Measurements from ENCODE around the gene ZNF385C.
A peak's percentile ranks its signal among the peaks of the same experiment; 100 is the strongest.

ZNF385C gene

DNA sequence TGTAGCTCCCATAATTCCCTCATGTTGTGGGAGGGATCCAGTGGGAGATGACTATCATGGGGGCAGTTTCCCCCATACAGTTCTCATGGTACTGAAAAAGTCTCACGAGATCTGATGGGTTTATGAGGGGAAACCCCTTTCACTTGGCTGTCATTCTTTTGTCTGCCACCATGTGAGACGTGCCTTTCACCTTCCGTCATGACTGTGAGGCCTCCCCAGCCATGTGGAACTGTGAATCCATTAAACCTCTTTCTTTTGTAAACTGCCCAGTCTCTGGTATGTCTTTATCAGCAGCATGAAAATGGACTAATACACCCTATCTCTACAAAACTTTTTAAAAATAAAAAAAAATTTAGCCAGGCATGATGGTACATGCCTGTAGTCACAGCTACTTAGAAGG, 41.6 kb downstream of the ZNF385C start:
- peaks cover 33% of the 10 kb centered on the region for H3K27me3 Mint-ChIP-seq
- H3K4me1 Mint-ChIP-seq = peaks cover 6% of the 10 kb centered on the region
- no peak overlapping the region for H3K4me3 Mint-ChIP-seq
- H3K36me3 Mint-ChIP-seq = no peaks in the 10 kb centered on the region
- ATAC-seq = no peak
- H3K27ac Mint-ChIP-seq = no peak overlapping the region
- peaks cover 2% of the 10 kb centered on the region for H3K9me3 Mint-ChIP-seq

- H3K27ac Mint-ChIP-seq = no peak overlapping the region
- ATAC-seq = no peak
- peaks cover 2% of the 10 kb centered on the region for H3K9me3 Mint-ChIP-seq
- peaks cover 40% of the 10 kb centered on the region for H3K27me3 Mint-ChIP-seq
- no peak overlapping the region for H3K4me3 Mint-ChIP-seq
- no peaks in the 10 kb centered on the region for H3K36me3 Mint-ChIP-seq
- peaks cover 13% of the 10 kb centered on the region for H3K4me1 Mint-ChIP-seq
Observed at GRCh38 chr17:42055496-42055895, 42.8 kb downstream of the ZNF385C start.

- ATAC-seq = no peak
- no peaks in the 10 kb centered on the region for H3K36me3 Mint-ChIP-seq
- H3K9me3 Mint-ChIP-seq = peaks cover 2% of the 10 kb centered on the region
- H3K27me3 Mint-ChIP-seq = peaks cover 40% of the 10 kb centered on the region
- no peak overlapping the region for H3K27ac Mint-ChIP-seq
- no peak overlapping the region for H3K4me3 Mint-ChIP-seq
- peaks cover 8% of the 10 kb centered on the region for H3K4me1 Mint-ChIP-seq
Observed at GRCh38 chr17:42055027-42055426, 43.2 kb downstream of the ZNF385C start.

GRCh38 chr17:42053731-42054500, 44.4 kb downstream of the ZNF385C start:
- ATAC-seq = no peak
- Mint-ChIP-seq H3K27ac (no peak overlapping the region), H3K4me1 (peaks cover 7% of the 10 kb centered on the region), H3K4me3 (no peak overlapping the region), H3K9me3 (peaks cover 2% of the 10 kb centered on the region), H3K27me3 (peaks cover 40% of the 10 kb centered on the region), H3K36me3 (no peaks in the 10 kb centered on the region)

DNA sequence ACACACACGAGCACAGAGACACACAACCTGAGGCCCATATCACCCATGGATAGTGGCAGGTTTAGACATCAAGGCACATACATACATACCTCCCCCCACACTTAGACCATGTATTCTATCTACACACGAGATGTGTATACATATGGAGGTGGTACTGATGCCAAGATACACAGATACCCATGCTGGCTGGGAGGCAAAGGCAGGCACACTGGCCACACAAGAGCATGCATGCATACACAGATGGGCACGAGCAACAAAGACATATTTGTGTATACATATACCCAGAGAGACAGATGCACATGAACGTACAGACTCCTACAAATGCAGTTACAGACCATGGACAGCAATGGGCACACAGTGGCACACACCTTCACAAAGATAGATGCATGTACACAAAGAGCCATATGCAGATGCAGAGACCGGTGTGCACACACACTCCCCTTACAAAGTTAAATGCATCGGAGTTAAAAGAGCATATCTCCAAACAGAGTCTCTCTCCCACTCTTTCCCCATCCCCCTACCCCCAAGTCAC, 45.9 kb downstream of the ZNF385C start:
- Mint-ChIP-seq H3K27ac (no peak overlapping the region), H3K4me1 (peaks cover 7% of the 10 kb centered on the region), H3K9me3 (peaks cover 2% of the 10 kb centered on the region), H3K36me3 (no peaks in the 10 kb centered on the region), H3K27me3 (peaks cover 40% of the 10 kb centered on the region), H3K4me3 (no peak overlapping the region)
- no peak for ATAC-seq

- no peaks in the 10 kb centered on the region for H3K36me3 Mint-ChIP-seq
Observed at GRCh38 chr17:42051645-42052044, 46.6 kb downstream of the ZNF385C start.

GRCh38 chr17:42051013-42051400, 47.3 kb downstream of the ZNF385C start:
- peak overlapping the region; percentile 73 for H3K4me3 Mint-ChIP-seq
- no peaks in the 10 kb centered on the region for H3K9me3 Mint-ChIP-seq
- H3K36me3 Mint-ChIP-seq = no peaks in the 10 kb centered on the region
- H3K27ac Mint-ChIP-seq = peak overlapping the region; percentile 59
- ATAC-seq = no peak
- peaks cover 40% of the 10 kb centered on the region for H3K27me3 Mint-ChIP-seq
- peaks cover 7% of the 10 kb centered on the region for H3K4me1 Mint-ChIP-seq

More at GRCh38 chr17:42051645-42052044, 46.6 kb downstream of the ZNF385C start:
- ATAC-seq = no peak
- Mint-ChIP-seq H3K4me3 (no peak overlapping the region), H3K27ac (no peak overlapping the region), H3K4me1 (peaks cover 7% of the 10 kb centered on the region), H3K27me3 (peaks cover 40% of the 10 kb centered on the region), H3K9me3 (no peaks in the 10 kb centered on the region)

DNA sequence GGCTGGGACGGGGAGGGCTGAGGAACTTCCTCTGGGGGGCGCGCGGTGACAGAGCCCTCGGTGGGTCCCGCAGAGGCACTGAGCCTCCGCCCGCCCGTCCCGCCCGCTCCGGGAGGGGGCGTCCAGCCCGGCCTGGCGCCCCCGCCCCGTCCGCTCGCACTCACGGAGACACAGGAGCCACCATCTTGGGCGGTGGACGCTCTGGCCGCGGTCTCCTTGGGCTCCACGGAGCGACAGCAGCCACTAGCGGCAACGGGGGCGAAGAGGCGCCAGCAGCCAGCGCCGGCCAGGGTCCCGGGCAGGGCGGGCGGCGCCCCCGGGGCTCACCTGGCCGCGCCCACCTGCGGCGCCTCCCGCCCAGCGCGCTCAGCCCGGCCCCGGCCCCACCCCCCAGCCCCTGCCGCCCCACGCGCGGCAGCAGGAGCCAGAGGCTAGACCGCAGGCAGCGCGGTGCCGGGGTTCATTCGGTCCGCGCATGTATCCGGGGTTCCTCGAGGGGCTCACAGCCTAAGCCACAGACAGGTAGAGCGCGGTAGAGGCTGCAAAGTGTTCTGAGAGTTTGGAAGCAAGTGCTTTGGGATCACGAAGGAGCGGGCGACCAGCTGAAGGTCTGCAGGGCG, 47.8 kb downstream of the ZNF385C start, which contains the start of gene C17orf113:
TSS of gene C17orf113 (minus strand) at position 209 of the 620 bp plus-strand sequence. CDS start 7,225 bp downstream, outside the sequence.
- peak within 1 kb of the TSS; percentile 73 for H3K4me3 Mint-ChIP-seq
- peak within 1 kb of the TSS; percentile 59 for H3K27ac Mint-ChIP-seq
- no peaks in the 10 kb centered on the region for H3K36me3 Mint-ChIP-seq
- H3K9me3 Mint-ChIP-seq = no peaks in the 10 kb centered on the region
- ATAC-seq = peak; percentile 86
- peaks cover 7% of the 10 kb centered on the region for H3K4me1 Mint-ChIP-seq
- H3K27me3 Mint-ChIP-seq = peaks cover 36% of the 10 kb centered on the region

GRCh38 chr17:42049834-42050392, 48.4 kb downstream of the ZNF385C start:
- peak overlapping the region; percentile 71 for H3K4me3 Mint-ChIP-seq
- H3K9me3 Mint-ChIP-seq = no peaks in the 10 kb centered on the region
- peak overlapping the region; percentile 59 for H3K27ac Mint-ChIP-seq
- ATAC-seq = no peak
- H3K36me3 Mint-ChIP-seq = no peaks in the 10 kb centered on the region
- peaks cover 7% of the 10 kb centered on the region for H3K4me1 Mint-ChIP-seq
- H3K27me3 Mint-ChIP-seq = peaks cover 30% of the 10 kb centered on the region

- Mint-ChIP-seq H3K27me3 (peaks cover 6% of the 10 kb centered on the region), H3K27ac (no peak overlapping the region), H3K9me3 (no peaks in the 10 kb centered on the region), H3K36me3 (no peaks in the 10 kb centered on the region), H3K4me1 (peaks cover 7% of the 10 kb centered on the region), H3K4me3 (no peak overlapping the region)
- ATAC-seq = no peak
Observed at GRCh38 chr17:42047343-42047742, 50.9 kb downstream of the ZNF385C start.

DNA sequence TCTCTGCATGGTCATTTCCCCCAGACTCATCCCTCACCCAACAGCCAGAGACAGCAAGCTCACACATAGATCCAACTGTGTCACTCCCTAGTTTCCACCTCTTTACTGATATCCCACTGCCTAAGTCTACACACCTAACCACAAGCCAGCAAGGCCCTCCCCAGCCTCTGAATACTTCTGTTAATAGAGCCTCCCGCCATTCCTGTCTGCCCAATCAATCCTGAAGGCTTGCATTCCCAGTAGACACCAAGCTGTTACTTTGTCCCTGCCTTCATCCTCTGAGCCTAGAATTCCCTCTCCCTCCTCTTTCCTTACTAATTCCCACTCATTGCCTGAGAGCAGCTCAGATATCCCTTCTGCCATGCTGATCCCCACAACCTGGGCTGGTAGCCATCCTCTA, 52.6 kb downstream of the ZNF385C start:
- Mint-ChIP-seq H3K27me3 (peaks cover under 1% of the 10 kb centered on the region), H3K36me3 (no peaks in the 10 kb centered on the region), H3K9me3 (no peaks in the 10 kb centered on the region), H3K27ac (no peak overlapping the region), H3K4me3 (no peak overlapping the region), H3K4me1 (peaks cover 2% of the 10 kb centered on the region)
- ATAC-seq = no peak

DNA sequence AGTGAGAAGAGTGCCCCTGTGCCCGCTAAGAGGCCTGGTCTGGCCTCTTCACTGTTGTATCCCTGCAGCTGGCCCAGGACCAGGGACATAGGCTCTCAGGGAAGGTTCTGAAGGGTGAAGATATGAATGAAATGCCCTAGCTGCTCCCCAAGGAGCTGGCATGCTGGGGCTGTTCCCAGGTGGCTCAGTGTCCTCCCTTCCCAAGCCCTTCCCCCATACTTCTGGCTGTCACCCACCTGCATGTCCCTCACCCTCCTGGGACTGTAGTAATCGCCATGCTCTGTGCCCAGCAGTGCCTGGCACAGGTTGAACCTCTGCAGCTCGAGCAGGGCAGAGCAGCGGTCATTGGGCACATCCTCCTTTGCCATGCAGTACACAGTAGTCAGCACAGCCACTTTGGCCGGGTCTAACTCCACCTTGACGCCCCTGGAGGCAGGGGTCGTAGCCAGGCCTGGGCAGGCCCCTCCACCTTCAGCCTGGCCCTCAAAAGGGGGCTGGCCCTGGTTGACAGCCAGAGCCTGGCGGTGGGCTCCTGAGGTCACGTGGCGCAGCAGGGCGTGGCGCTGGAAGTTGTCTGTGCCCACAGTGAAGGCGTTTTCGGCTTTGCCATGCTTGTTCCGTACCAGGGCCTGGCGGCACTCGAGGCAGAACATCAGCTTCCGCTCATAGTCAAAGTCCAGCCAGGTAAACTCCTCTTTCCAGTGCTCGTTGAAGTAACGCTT, 55.5 kb downstream of the ZNF385C start:
- Mint-ChIP-seq H3K27ac (no peak overlapping the region), H3K4me1 (no peaks in the 10 kb centered on the region), H3K4me3 (no peak overlapping the region), H3K27me3 (no peaks in the 10 kb centered on the region), H3K36me3 (no peaks in the 10 kb centered on the region), H3K9me3 (no peaks in the 10 kb centered on the region)
- ATAC-seq = no peak

GRCh38 chr17:42041619-42042018, 56.7 kb downstream of the ZNF385C start:
- H3K4me1 Mint-ChIP-seq = no peaks in the 10 kb centered on the region
- no peaks in the 10 kb centered on the region for H3K9me3 Mint-ChIP-seq
- no peaks in the 10 kb centered on the region for H3K36me3 Mint-ChIP-seq
- ATAC-seq = no peak
- no peak overlapping the region for H3K4me3 Mint-ChIP-seq
- no peaks in the 10 kb centered on the region for H3K27me3 Mint-ChIP-seq
- H3K27ac Mint-ChIP-seq = no peak overlapping the region

GRCh38 chr17:42040818-42041217, 57.5 kb downstream of the ZNF385C start:
- ATAC-seq = no peak
- no peaks in the 10 kb centered on the region for H3K9me3 Mint-ChIP-seq
- H3K4me1 Mint-ChIP-seq = no peaks in the 10 kb centered on the region
- no peak overlapping the region for H3K4me3 Mint-ChIP-seq
- H3K27ac Mint-ChIP-seq = no peak overlapping the region
- H3K27me3 Mint-ChIP-seq = no peaks in the 10 kb centered on the region
- no peaks in the 10 kb centered on the region for H3K36me3 Mint-ChIP-seq

Measured in stimulated activated memory B cell treated with anti-CD40 and anti-IgM and Interleukin-4, amounts not matched to agents 10 μg/mL and 1 μg/mL and 100 μg/mL, for 72 hours (primary cell).